ENCODE results near the gene RNPEP. TPM values are rescaled to one million over a fixed set of nuclear protein-coding genes. Genes with fewer than 3 reads are reported as not detected.
A peak's percentile ranks its signal among the peaks of the same experiment; 100 is the strongest.

RNPEP gene
- total and polyA plus RNA-seq, 2 of the 13 experiments (the other 11 are each of a cell fraction or from before 2014, with no cell fraction given): 20.6 to 38.4 TPM

GRCh38 chr1:202009326-202010179 lies 27.1 kb downstream of the RNPEP start (continued):
- TF ChIP-seq, protein P1, sequence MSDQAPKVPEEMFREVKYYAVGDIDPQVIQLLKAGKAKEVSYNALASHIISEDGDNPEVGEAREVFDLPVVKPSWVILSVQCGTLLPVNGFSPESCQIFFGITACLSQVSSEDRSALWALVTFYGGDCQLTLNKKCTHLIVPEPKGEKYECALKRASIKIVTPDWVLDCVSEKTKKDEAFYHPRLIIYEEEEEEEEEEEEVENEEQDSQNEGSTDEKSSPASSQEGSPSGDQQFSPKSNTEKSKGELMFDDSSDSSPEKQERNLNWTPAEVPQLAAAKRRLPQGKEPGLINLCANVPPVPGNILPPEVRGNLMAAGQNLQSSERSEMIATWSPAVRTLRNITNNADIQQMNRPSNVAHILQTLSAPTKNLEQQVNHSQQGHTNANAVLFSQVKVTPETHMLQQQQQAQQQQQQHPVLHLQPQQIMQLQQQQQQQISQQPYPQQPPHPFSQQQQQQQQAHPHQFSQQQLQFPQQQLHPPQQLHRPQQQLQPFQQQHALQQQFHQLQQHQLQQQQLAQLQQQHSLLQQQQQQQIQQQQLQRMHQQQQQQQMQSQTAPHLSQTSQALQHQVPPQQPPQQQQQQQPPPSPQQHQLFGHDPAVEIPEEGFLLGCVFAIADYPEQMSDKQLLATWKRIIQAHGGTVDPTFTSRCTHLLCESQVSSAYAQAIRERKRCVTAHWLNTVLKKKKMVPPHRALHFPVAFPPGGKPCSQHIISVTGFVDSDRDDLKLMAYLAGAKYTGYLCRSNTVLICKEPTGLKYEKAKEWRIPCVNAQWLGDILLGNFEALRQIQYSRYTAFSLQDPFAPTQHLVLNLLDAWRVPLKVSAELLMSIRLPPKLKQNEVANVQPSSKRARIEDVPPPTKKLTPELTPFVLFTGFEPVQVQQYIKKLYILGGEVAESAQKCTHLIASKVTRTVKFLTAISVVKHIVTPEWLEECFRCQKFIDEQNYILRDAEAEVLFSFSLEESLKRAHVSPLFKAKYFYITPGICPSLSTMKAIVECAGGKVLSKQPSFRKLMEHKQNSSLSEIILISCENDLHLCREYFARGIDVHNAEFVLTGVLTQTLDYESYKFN (CRISPR knock-in tag; conservative IDR thresholded peaks at IDR 0.05): no peak
- no peak for TF ChIP-seq REL (CRISPR knock-in tag; conservative IDR thresholded peaks at IDR 0.05)
- TF ChIP-seq PHF8 (CRISPR knock-in tag; IDR thresholded peaks at IDR 0.05): no peak
- TF ChIP-seq ZNF331 (CRISPR knock-in tag; IDR thresholded peaks at IDR 0.05): 0 out of 2 replicates have a peak, but pooled peaks have one; percentile 25
- TF ChIP-seq CCAR2 (optimal IDR thresholded peaks at IDR 0.05; ENCODE audit: low read depth, low read length): no peak
- TF ChIP-seq ZNF841 (CRISPR knock-in tag; IDR thresholded peaks at IDR 0.05; ENCODE audit: borderline replicate concordance): no peak
- TF ChIP-seq ZNF335 (CRISPR knock-in tag; IDR thresholded peaks at IDR 0.05): no peak
- no peak for TF ChIP-seq ZNF441 (CRISPR knock-in tag; IDR thresholded peaks at IDR 0.05; ENCODE audit: borderline replicate concordance)
- no peak for TF ChIP-seq FIP1L1 (IDR thresholded peaks at IDR 0.05; ENCODE audit: borderline replicate concordance, insufficient read depth, low read depth, low read length)
- TF ChIP-seq, protein P2, sequence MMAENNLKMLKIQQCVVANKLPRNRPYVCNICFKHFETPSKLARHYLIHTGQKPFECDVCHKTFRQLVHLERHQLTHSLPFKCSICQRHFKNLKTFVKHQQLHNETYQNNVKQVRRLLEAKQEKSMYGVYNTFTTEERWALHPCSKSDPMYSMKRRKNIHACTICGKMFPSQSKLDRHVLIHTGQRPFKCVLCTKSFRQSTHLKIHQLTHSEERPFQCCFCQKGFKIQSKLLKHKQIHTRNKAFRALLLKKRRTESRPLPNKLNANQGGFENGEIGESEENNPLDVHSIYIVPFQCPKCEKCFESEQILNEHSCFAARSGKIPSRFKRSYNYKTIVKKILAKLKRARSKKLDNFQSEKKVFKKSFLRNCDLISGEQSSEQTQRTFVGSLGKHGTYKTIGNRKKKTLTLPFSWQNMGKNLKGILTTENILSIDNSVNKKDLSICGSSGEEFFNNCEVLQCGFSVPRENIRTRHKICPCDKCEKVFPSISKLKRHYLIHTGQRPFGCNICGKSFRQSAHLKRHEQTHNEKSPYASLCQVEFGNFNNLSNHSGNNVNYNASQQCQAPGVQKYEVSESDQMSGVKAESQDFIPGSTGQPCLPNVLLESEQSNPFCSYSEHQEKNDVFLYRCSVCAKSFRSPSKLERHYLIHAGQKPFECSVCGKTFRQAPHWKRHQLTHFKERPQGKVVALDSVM (CRISPR knock-in tag; IDR thresholded peaks at IDR 0.05): no peak
- no peak for TF ChIP-seq ZNF704 (CRISPR knock-in tag; IDR thresholded peaks at IDR 0.05; ENCODE audit: borderline replicate concordance)
- TF ChIP-seq NKX3-1 (CRISPR knock-in tag; IDR thresholded peaks at IDR 0.05): no peak
- TF ChIP-seq, protein P3, sequence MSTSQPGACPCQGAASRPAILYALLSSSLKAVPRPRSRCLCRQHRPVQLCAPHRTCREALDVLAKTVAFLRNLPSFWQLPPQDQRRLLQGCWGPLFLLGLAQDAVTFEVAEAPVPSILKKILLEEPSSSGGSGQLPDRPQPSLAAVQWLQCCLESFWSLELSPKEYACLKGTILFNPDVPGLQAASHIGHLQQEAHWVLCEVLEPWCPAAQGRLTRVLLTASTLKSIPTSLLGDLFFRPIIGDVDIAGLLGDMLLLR (CRISPR knock-in tag; IDR thresholded peaks at IDR 0.05): no peak
- no peak; the same call in 1 of the 2 replicates for TF ChIP-seq ZNF598 (CRISPR knock-in tag; IDR thresholded peaks at IDR 0.05; ENCODE audit: borderline replicate concordance)
- no peak for TF ChIP-seq ZNF512 (CRISPR knock-in tag; IDR thresholded peaks at IDR 0.05)
- TF ChIP-seq SMC3 (IDR thresholded peaks at IDR 0.05; ENCODE audit: low read length): peak; percentile 91
- no peak for TF ChIP-seq ZSCAN20 (CRISPR knock-in tag; IDR thresholded peaks at IDR 0.05; ENCODE audit: borderline replicate concordance)
- TF ChIP-seq, protein P4, sequence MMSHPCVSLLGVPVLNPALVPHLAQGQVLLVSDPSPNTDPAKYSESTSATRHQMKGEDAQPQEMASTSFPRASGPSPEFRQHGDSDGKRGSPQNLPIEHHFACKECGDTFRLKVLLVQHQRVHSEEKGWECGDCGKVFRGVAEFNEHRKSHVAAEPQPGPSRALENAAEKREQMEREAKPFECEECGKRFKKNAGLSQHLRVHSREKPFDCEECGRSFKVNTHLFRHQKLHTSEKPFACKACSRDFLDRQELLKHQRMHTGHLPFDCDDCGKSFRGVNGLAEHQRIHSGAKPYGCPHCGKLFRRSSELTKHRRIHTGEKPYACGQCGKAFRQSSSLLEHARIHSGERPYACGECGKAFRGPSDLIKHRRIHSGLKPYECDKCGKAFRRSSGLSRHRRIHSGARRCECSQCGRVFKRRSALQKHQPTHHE (CRISPR knock-in tag; IDR thresholded peaks at IDR 0.05; ENCODE audit: borderline replicate concordance): peak; percentile 50; the same call in 1 of the 2 replicates

All from HepG2 (cell line).